Cardiac fibroblast (primary cell): Measurements from ENCODE around the gene SLC25A48.
"Not testable (repeated sequence)": the region's sequence is repeated elsewhere in the genome, so short reads cannot be mapped to it uniquely, and the experiment has no call there.

Source experiments
- DNase-seq, 2 donors: peaks; one replicate each; pipeline versions ENCODE4 v3.0.0 to v3.0.0-alpha.2; 2010; ENCODE audit warnings: low read depth in 2 of 2
- H3K4me3 ChIP-seq, 2 donors: replicated peaks in 1 of 2; 1 replicate in 1 of 2; 2 replicates in 1 of 2; pipeline ENCODE4 v1.5.1; 2011; ENCODE audit warnings: low read depth in 2 of 2, low read length in 2 of 2, mild to moderate bottlenecking in 2 of 2, moderate library complexity in 1 of 2
- CTCF ChIP-seq: IDR thresholded peaks from one replicate; pipeline ENCODE4 v1.5.1; 2011; ENCODE audit warnings: low read depth, mild to moderate bottlenecking, low read length, inconsistent platforms

Gene SLC25A48

GRCh38 chr5:135857630-135858311 lies 23.3 kb downstream of the SLC25A48 start:
- no peak overlapping the region for H3K4me3 ChIP-seq
- DNase-seq: no peak
- no peak for TF ChIP-seq CTCF

- H3K4me3 ChIP-seq, DNase-seq: not testable (repeated sequence)
Measured at GRCh38 chr5:135859186-135859585, 24.7 kb downstream of the SLC25A48 start.

GRCh38 chr5:135859641-135860040 lies 25.2 kb downstream of the SLC25A48 start:
- no peak overlapping the region for H3K4me3 ChIP-seq
- no peak for TF ChIP-seq CTCF
- DNase-seq: no peak

- DNase-seq: no peak
- TF ChIP-seq CTCF: no peak
- H3K4me3 ChIP-seq: no peak overlapping the region
Measured at GRCh38 chr5:135861641-135862040, 27.2 kb downstream of the SLC25A48 start.

- no peak for TF ChIP-seq CTCF
- DNase-seq: no peak
- H3K4me3 ChIP-seq: no peak overlapping the region
Measured at GRCh38 chr5:135862086-135862485, 27.6 kb downstream of the SLC25A48 start.

GRCh38 chr5:135862744-135863143 lies 28.3 kb downstream of the SLC25A48 start:
- no peak overlapping the region for H3K4me3 ChIP-seq
- DNase-seq: no peak
- TF ChIP-seq CTCF: no peak

GRCh38 chr5:135864503-135865435 lies 30.3 kb downstream of the SLC25A48 start:
- no peak for DNase-seq
- TF ChIP-seq CTCF: no peak
- no peak overlapping the region for H3K4me3 ChIP-seq
